ENCODE data around the gene TAMALIN.

DNA sequence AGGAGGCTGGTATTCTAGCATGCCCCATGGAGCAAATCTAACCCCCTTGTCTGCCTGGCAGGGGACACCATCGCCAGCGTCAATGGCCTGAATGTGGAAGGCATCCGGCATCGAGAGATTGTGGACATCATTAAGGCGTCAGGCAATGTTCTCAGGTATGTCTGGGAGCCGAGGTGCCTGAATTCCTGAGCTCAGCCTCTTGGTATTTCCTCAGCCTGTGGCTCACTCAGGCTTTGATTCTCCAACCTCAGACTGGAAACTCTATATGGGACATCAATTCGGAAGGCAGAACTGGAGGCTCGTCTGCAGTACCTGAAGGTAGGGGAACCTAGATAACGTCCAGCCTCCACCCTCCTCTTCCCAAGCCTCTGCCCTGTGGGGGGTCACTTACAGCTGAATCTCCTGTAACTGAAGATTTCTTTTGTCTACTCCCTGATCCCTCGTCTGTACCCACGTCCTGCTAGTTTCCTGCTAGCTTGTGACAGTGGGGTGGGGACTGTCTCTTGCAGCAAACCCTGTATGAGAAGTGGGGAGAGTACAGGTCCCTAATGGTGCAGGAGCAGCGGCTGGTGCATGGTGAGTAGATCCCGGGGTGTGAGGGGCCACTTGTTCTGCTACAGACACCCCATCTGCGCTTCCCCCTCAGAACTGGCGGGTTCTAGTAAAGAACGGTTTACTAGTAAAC, 7.0 kb downstream of the TAMALIN start:
- TF ChIP-seq GATA3 (IDR thresholded peaks at IDR 0.05; ENCODE audit: low read depth, low read length) (no peak), GATA2 (IDR thresholded peaks at IDR 0.05; ENCODE audit: low read depth, low read length) (no peak)

Data from SH-SY5Y (cell line).